ENCODE data around the gene TXLNA. TPM values are rescaled to one million over a fixed set of nuclear protein-coding genes. Genes with fewer than 3 reads are reported as not detected.
"Not testable (repeated sequence)": the region's sequence is repeated elsewhere in the genome, so short reads cannot be mapped to it uniquely, and the experiment has no call there.

The TXLNA gene
- polyA plus RNA-seq, 1 donor (not counting 4 experiments of a cell fraction or from before 2014, with no cell fraction given), result 20.0 TPM

GRCh38 chr1:32163405-32163804, 16.1 kb upstream of the TXLNA start:
- no peak for TF ChIP-seq EZH2 (IDR thresholded peaks at IDR 0.05; ENCODE audit: low read length)
- TF ChIP-seq, protein P1, sequence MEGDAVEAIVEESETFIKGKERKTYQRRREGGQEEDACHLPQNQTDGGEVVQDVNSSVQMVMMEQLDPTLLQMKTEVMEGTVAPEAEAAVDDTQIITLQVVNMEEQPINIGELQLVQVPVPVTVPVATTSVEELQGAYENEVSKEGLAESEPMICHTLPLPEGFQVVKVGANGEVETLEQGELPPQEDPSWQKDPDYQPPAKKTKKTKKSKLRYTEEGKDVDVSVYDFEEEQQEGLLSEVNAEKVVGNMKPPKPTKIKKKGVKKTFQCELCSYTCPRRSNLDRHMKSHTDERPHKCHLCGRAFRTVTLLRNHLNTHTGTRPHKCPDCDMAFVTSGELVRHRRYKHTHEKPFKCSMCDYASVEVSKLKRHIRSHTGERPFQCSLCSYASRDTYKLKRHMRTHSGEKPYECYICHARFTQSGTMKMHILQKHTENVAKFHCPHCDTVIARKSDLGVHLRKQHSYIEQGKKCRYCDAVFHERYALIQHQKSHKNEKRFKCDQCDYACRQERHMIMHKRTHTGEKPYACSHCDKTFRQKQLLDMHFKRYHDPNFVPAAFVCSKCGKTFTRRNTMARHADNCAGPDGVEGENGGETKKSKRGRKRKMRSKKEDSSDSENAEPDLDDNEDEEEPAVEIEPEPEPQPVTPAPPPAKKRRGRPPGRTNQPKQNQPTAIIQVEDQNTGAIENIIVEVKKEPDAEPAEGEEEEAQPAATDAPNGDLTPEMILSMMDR (optimal IDR thresholded peaks at IDR 0.05 in 1 of 3, IDR thresholded peaks at IDR 0.05 in 1 of 3, conservative IDR thresholded peaks at IDR 0.05 in 1 of 3; ENCODE audit: extremely low read depth in 1 of 3, insufficient read depth in 2 of 3, low read length in 3 of 3), result no peak
- H3K36me3 ChIP-seq (ENCODE audit: control insufficient read depth in 2 of 2, extremely low read depth in 1 of 2, insufficient read depth in 2 of 2, low read length in 2 of 2), result peaks cover 31 to 38% of the 10 kb centered on the region in 2 experiments

GRCh38 chr1:32165633-32166032, 13.8 kb upstream of the TXLNA start:
- H2AFZ ChIP-seq (ENCODE audit: control insufficient read depth, low read length); H3K27me3 ChIP-seq (ENCODE audit: control insufficient read depth, extremely low read depth, insufficient read depth, low read length); H3K4me2 ChIP-seq (ENCODE audit: control insufficient read depth, extremely low read depth, insufficient read depth, low read depth, low read length); H3K27ac ChIP-seq (ENCODE audit: control insufficient read depth, insufficient read depth, low read length); FAIRE-seq; H3K4me1 ChIP-seq (ENCODE audit: control insufficient read depth, extremely low read depth, insufficient read depth, low read length); dilution Hi-C loops (cut with MboI; ENCODE audit: extremely low pct_ligation_motif_present, low sequenced_read_pairs); H3K4me3 ChIP-seq (ENCODE audit: control insufficient read depth in 2 of 3, extremely low read depth in 1 of 3, insufficient read depth in 2 of 3, low read depth in 1 of 3, low read length in 3 of 3); H3K9ac ChIP-seq (ENCODE audit: control insufficient read depth, extremely low read depth, insufficient read depth, low read length); H3K79me2 ChIP-seq (ENCODE audit: control insufficient read depth, insufficient read depth, low read length); DNase-seq (ENCODE audit: low read depth, low spot score); H4K20me1 ChIP-seq (ENCODE audit: control insufficient read depth, extremely low read depth, insufficient read depth, low read length); H3K9me3 ChIP-seq (ENCODE audit: control insufficient read depth, low read depth, low read length); H3K9me1 ChIP-seq (ENCODE audit: control insufficient read depth, extremely low read depth, insufficient read depth, low read length): not testable (repeated sequence)
- peaks cover 23 to 43% of the 10 kb centered on the region in 2 experiments for H3K36me3 ChIP-seq (ENCODE audit: control insufficient read depth in 2 of 2, extremely low read depth in 1 of 2, insufficient read depth in 2 of 2, low read length in 2 of 2)

More at GRCh38 chr1:32163405-32163804, 16.1 kb upstream of the TXLNA start:
- Histone ChIP-seq H3K27ac (ENCODE audit: control insufficient read depth, insufficient read depth, low read length) (no peak overlapping the region), H4K20me1 (ENCODE audit: control insufficient read depth, extremely low read depth, insufficient read depth, low read length) (no peaks in the 10 kb centered on the region), H3K27me3 (ENCODE audit: control insufficient read depth, extremely low read depth, insufficient read depth, low read length) (no peaks in the 10 kb centered on the region), H3K4me3 (ENCODE audit: control insufficient read depth in 2 of 3, extremely low read depth in 1 of 3, insufficient read depth in 2 of 3, low read depth in 1 of 3, low read length in 3 of 3) (no peak overlapping the region), H3K79me2 (ENCODE audit: control insufficient read depth, insufficient read depth, low read length) (no peaks in the 10 kb centered on the region), H2AFZ (ENCODE audit: control insufficient read depth, low read length) (no peak overlapping the region), H3K4me1 (ENCODE audit: control insufficient read depth, extremely low read depth, insufficient read depth, low read length) (no peaks in the 10 kb centered on the region), H3K9me1 (ENCODE audit: control insufficient read depth, extremely low read depth, insufficient read depth, low read length) (peaks cover 2% of the 10 kb centered on the region), H3K4me2 (ENCODE audit: control insufficient read depth, extremely low read depth, insufficient read depth, low read depth, low read length) (no peak overlapping the region), H3K9ac (ENCODE audit: control insufficient read depth, extremely low read depth, insufficient read depth, low read length) (no peak overlapping the region), H3K9me3 (ENCODE audit: control insufficient read depth, low read depth, low read length) (no peaks in the 10 kb centered on the region)
- FAIRE-seq, result no peak
- dilution Hi-C loops (cut with MboI; ENCODE audit: extremely low pct_ligation_motif_present, low sequenced_read_pairs), result no loop called here
- DNase-seq (ENCODE audit: low read depth, low spot score), result no peak

DNA sequence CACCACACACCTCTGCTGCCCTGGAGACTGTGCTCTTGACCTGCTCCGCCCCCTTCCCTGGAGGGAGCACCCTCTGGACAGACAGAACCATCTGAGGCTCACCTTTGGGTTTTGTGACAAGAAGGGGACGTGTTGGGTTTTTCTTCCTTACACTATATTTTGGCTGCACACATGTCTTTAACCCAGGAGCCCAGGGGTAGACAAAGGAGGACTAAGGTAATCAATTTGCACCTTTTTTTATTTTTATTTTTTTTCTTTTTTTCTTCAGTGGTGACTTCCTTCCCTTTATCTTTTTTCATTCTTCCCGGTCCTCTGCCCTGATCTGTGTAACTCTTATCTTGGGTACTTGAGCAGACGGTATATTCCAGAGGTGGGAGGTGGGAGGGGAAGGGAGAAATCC, 8.5 kb upstream of the TXLNA start:
- Histone ChIP-seq H4K20me1 (ENCODE audit: control insufficient read depth, extremely low read depth, insufficient read depth, low read length) (no peaks in the 10 kb centered on the region), H3K27me3 (ENCODE audit: control insufficient read depth, extremely low read depth, insufficient read depth, low read length) (no peaks in the 10 kb centered on the region), H3K27ac (ENCODE audit: control insufficient read depth, insufficient read depth, low read length) (no peak overlapping the region), H3K79me2 (ENCODE audit: control insufficient read depth, insufficient read depth, low read length) (no peaks in the 10 kb centered on the region), H3K9me3 (ENCODE audit: control insufficient read depth, low read depth, low read length) (no peaks in the 10 kb centered on the region), H3K9ac (ENCODE audit: control insufficient read depth, extremely low read depth, insufficient read depth, low read length) (no peak overlapping the region), H3K4me3 (ENCODE audit: control insufficient read depth in 2 of 3, extremely low read depth in 1 of 3, insufficient read depth in 2 of 3, low read depth in 1 of 3, low read length in 3 of 3) (no peak overlapping the region), H3K4me1 (ENCODE audit: control insufficient read depth, extremely low read depth, insufficient read depth, low read length) (peaks cover 11% of the 10 kb centered on the region), H3K9me1 (ENCODE audit: control insufficient read depth, extremely low read depth, insufficient read depth, low read length) (no peaks in the 10 kb centered on the region), H3K4me2 (ENCODE audit: control insufficient read depth, extremely low read depth, insufficient read depth, low read depth, low read length) (no peak overlapping the region), H3K36me3 (ENCODE audit: control insufficient read depth in 2 of 2, extremely low read depth in 1 of 2, insufficient read depth in 2 of 2, low read length in 2 of 2) (peaks cover 17 to 61% of the 10 kb centered on the region in 2 experiments), H2AFZ (ENCODE audit: control insufficient read depth, low read length) (no peak overlapping the region)
- dilution Hi-C loops (cut with MboI; ENCODE audit: extremely low pct_ligation_motif_present, low sequenced_read_pairs), result no loop called here
- DNase-seq (ENCODE audit: low read depth, low spot score), result no peak
- no peak for FAIRE-seq
- TF ChIP-seq, protein P1 (optimal IDR thresholded peaks at IDR 0.05 in 1 of 3, IDR thresholded peaks at IDR 0.05 in 1 of 3, conservative IDR thresholded peaks at IDR 0.05 in 1 of 3; ENCODE audit: extremely low read depth in 1 of 3, insufficient read depth in 2 of 3, low read length in 3 of 3), result no peak
- TF ChIP-seq EZH2 (IDR thresholded peaks at IDR 0.05; ENCODE audit: low read length), result no peak

Measured in keratinocyte (primary cell).